ENCODE results near the gene PWWP2B. TPM values are rescaled to one million over a fixed set of nuclear protein-coding genes. Genes with fewer than 3 reads are reported as not detected.
A peak's percentile ranks its signal among the peaks of the same experiment; 100 is the strongest.

Gene PWWP2B
- total RNA-seq, 4 donors from 2014 or later, result 11.8 to 25.5 (median 14.3) TPM

- WGBS, result 60% methylated on average over 7 of the region's 13 CpGs
- no peak overlapping the region for H3K27ac ChIP-seq (replicated peaks in 1 of 4)
- TF ChIP-seq POLR2A (IDR thresholded peaks at IDR 0.05; ENCODE audit: low read depth), result no peak
- no peaks in the 10 kb centered on the region for H3K27me3 ChIP-seq
- intact Hi-C loops (cut with DNase I), result no loop called here
- peaks cover 15 to 27% (median 24%) of the 10 kb centered on the region in 4 donors for H3K4me1 ChIP-seq
- H3K36me3 ChIP-seq, result no peaks in the 10 kb centered on the region
- no peak for DNase-seq (ENCODE audit: extremely low spot score)
- no peaks in the 10 kb centered on the region for H3K9me3 ChIP-seq
- no peak overlapping the region for H3K4me3 ChIP-seq
Measured at GRCh38 chr10:132443983-132444876, 47.2 kb downstream of the PWWP2B start.

GRCh38 chr10:132444877-132445351 is 47.9 kb downstream of the PWWP2B start:
- H3K4me3 ChIP-seq, result no peak overlapping the region
- TF ChIP-seq EP300 (IDR thresholded peaks at IDR 0.05) (no peak), POLR2A (IDR thresholded peaks at IDR 0.05; ENCODE audit: low read depth) (no peak), POLR2AphosphoS5 (IDR thresholded peaks at IDR 0.05) (no peak), CTCF (IDR thresholded peaks at IDR 0.05) (no peak)
- no peak overlapping the region for H3K27ac ChIP-seq (replicated peaks in 1 of 4)
- no peaks in the 10 kb centered on the region for H3K27me3 ChIP-seq
- intact Hi-C loops (cut with DNase I), result no loop called here
- 69% methylated on average over 5 of the region's 7 CpGs for WGBS
- H3K4me1 ChIP-seq, result peaks cover 15 to 30% (median 30%) of the 10 kb centered on the region in 4 donors
- DNase-seq (ENCODE audit: extremely low spot score), result no peak
- no peaks in the 10 kb centered on the region for H3K9me3 ChIP-seq
- no peaks in the 10 kb centered on the region for H3K36me3 ChIP-seq

GRCh38 chr10:132445516-132446194 is 48.7 kb downstream of the PWWP2B start:
- no peak for DNase-seq (ENCODE audit: extremely low spot score)
- intact Hi-C loops (cut with DNase I), result no loop called here
- no peak for TF ChIP-seq EP300 (IDR thresholded peaks at IDR 0.05)
- no peak for TF ChIP-seq CTCF (IDR thresholded peaks at IDR 0.05)
- TF ChIP-seq POLR2AphosphoS5 (IDR thresholded peaks at IDR 0.05), result no peak
- no peak for TF ChIP-seq POLR2A (IDR thresholded peaks at IDR 0.05; ENCODE audit: low read depth)
- Histone ChIP-seq H3K4me3 (no peak overlapping the region), H3K4me1 (peaks cover 15 to 30% (median 30%) of the 10 kb centered on the region in 4 donors), H3K27ac (replicated peaks in 1 of 4) (no peak overlapping the region), H3K9me3 (no peaks in the 10 kb centered on the region), H3K36me3 (no peaks in the 10 kb centered on the region), H3K27me3 (no peaks in the 10 kb centered on the region)
- WGBS, result 93% methylated on average over 8 of the region's 22 CpGs

GRCh38 chr10:132446195-132446581 is 49.2 kb downstream of the PWWP2B start:
- no peak overlapping the region for H3K4me3 ChIP-seq
- intact Hi-C loops (cut with DNase I), result no loop called here
- DNase-seq (ENCODE audit: extremely low spot score), result no peak
- H3K36me3 ChIP-seq, result no peaks in the 10 kb centered on the region
- H3K27ac ChIP-seq (replicated peaks in 1 of 4), result no peak overlapping the region
- WGBS, result 76% methylated on average over 5 of the region's 17 CpGs
- H3K4me1 ChIP-seq, result peaks cover 15 to 30% (median 30%) of the 10 kb centered on the region in 4 donors
- no peaks in the 10 kb centered on the region for H3K27me3 ChIP-seq
- no peak for TF ChIP-seq POLR2A (IDR thresholded peaks at IDR 0.05; ENCODE audit: low read depth)
- no peak for TF ChIP-seq POLR2AphosphoS5 (IDR thresholded peaks at IDR 0.05)
- TF ChIP-seq EP300 (IDR thresholded peaks at IDR 0.05), result no peak
- H3K9me3 ChIP-seq, result no peaks in the 10 kb centered on the region

- intact Hi-C loops (cut with DNase I), result no loop called here
- whole genome bisulfite sequencing, result 51% methylated on average over 7 of the region's 17 CpGs
- no peak for DNase-seq (ENCODE audit: extremely low spot score)
- Histone ChIP-seq H3K27me3 (no peaks in the 10 kb centered on the region), H3K4me3 (no peak overlapping the region), H3K27ac (replicated peaks in 1 of 4) (peak overlapping the region; percentile 6 to 70 (median 64)), H3K4me1 (peaks cover 15 to 30% (median 30%) of the 10 kb centered on the region in 4 donors), H3K36me3 (no peaks in the 10 kb centered on the region), H3K9me3 (no peaks in the 10 kb centered on the region)
- TF ChIP-seq EP300 (IDR thresholded peaks at IDR 0.05) (no peak), POLR2AphosphoS5 (IDR thresholded peaks at IDR 0.05) (peak in 1 of 2 donors; percentile 28), CTCF (IDR thresholded peaks at IDR 0.05) (peak; percentile 39 to 61 (median 55)), POLR2A (IDR thresholded peaks at IDR 0.05; ENCODE audit: low read depth) (no peak)
Measured at GRCh38 chr10:132446661-132447445, 49.9 kb downstream of the PWWP2B start.

Measured in esophagus muscularis mucosa (tissue), 4 donors.